Dermis microvascular lymphatic vessel endothelial cell (primary cell): ENCODE results near the gene CREB5. TPM values are rescaled to one million over a fixed set of nuclear protein-coding genes. Genes with fewer than 3 reads are reported as not detected.

ENCODE experiments used
- DNase-seq, 2 donors: peaks; one replicate each; pipeline versions ENCODE4 v3.0.0 to v3.0.0-alpha.2; 2010; ENCODE audit warnings: low read depth in 2 of 2
- total RNA-seq: library from RNA; depleted of rRNA; stranded (reverse); fragments of >200 nt; gene quantifications from 2 replicates; pipeline ENCODE4 v1.2.1, GENCODE V29; 2014

The CREB5 gene
- total RNA-seq, 1 donor from 2014 or later, result 3.0 TPM

GRCh38 chr7:28510026-28510369 is 97.7 kb downstream of the CREB5 start:
- DNase-seq, result no peak

GRCh38 chr7:28512668-28513440 is 100.5 kb downstream of the CREB5 start:
- no peak for DNase-seq

GRCh38 chr7:28516390-28517172 is 104.3 kb downstream of the CREB5 start:
- no peak for DNase-seq

- DNase-seq, result no peak
Measured at GRCh38 chr7:28517206-28517605, 104.9 kb downstream of the CREB5 start.

GRCh38 chr7:28517606-28518005 is 105.3 kb downstream of the CREB5 start:
- no peak for DNase-seq

- no peak for DNase-seq
Measured at GRCh38 chr7:28520074-28521015, 108.0 kb downstream of the CREB5 start.

- no peak for DNase-seq
Measured at GRCh38 chr7:28524978-28525377, 112.7 kb downstream of the CREB5 start.

GRCh38 chr7:28528899-28529298 is 116.6 kb downstream of the CREB5 start:
- no peak for DNase-seq

GRCh38 chr7:28529755-28530154 is 117.4 kb downstream of the CREB5 start:
- DNase-seq, result no peak

GRCh38 chr7:28530175-28530802 is 118.0 kb downstream of the CREB5 start:
- peak; percentile 86 to 90 for DNase-seq

GRCh38 chr7:28530803-28531175 is 118.5 kb downstream of the CREB5 start:
- no peak for DNase-seq

GRCh38 chr7:28531291-28531690 is 119.0 kb downstream of the CREB5 start:
- DNase-seq, result no peak

GRCh38 chr7:28532181-28532580 is 119.9 kb downstream of the CREB5 start:
- no peak for DNase-seq

GRCh38 chr7:28533267-28533666 is 120.9 kb downstream of the CREB5 start:
- no peak for DNase-seq

GRCh38 chr7:28533731-28534531 is 121.6 kb downstream of the CREB5 start:
- peak in 1 of 2 donors; percentile 42 for DNase-seq

GRCh38 chr7:28536259-28536658 is 123.9 kb downstream of the CREB5 start:
- DNase-seq, result no peak

- DNase-seq, result no peak
Measured at GRCh38 chr7:28539289-28539981, 127.1 kb downstream of the CREB5 start.

GRCh38 chr7:28542410-28542809 is 130.1 kb downstream of the CREB5 start:
- DNase-seq, result no peak

GRCh38 chr7:28544453-28545117 is 132.3 kb downstream of the CREB5 start:
- DNase-seq, result no peak
